Esophagus muscularis mucosa (tissue), 4 donors: ENCODE measurements around the gene SLC25A47.

Experiments
- CTCF ChIP-seq, 3 experiments: fragments of 200-600 bp in 2 of 3; fragments of 450-650 bp in 1 of 3; sonication (generic) in 2 of 3; IDR thresholded peaks; one replicate each; pipeline ENCODE4 v1.5.1; 2017 to 2019; ENCODE audit warnings: antibody characterized with exemption in 3 of 3, mild to moderate bottlenecking in 2 of 3, moderate library complexity in 1 of 3
- EP300 ChIP-seq: sonication (generic); formaldehyde crosslinking; IDR thresholded peaks from one replicate; pipeline ENCODE4 v1.6.1; 2017; ENCODE audit warnings: antibody characterized with exemption
- POLR2A ChIP-seq: fragments of 450-650 bp; IDR thresholded peaks from one replicate; pipeline ENCODE4 v1.6.1; 2017; ENCODE audit warnings: antibody characterized with exemption, moderate library complexity, mild to moderate bottlenecking, low read depth

GRCh38 chr14:100320157-100320856, 2.8 kb upstream of the SLC25A47 start:
- TF ChIP-seq CTCF (IDR thresholded peaks at IDR 0.05) (no peak), POLR2A (no peak), EP300 (no peak)
